BJ (cell line): Measurements from ENCODE around the gene SECISBP2L. TPM values are rescaled to one million over a fixed set of nuclear protein-coding genes. Genes with fewer than 3 reads are reported as not detected.

Experiments
- CTCF ChIA-PET: fragments of 350-600 bp; formaldehyde crosslinking; extraction: SDS; loops from one replicate; lab custom pipeline; 2021; ENCODE audit warnings: antibody characterized with exemption, inconsistent platforms; lab: Yijun Ruan, JAX
- POLR2A ChIA-PET: fragments of 300-600 bp; sonication (Branson Sonifier 250); formaldehyde crosslinking; extraction: SDS; loops from one replicate; lab custom pipeline; 2021; ENCODE audit warnings: antibody characterized with exemption; lab: Charles Lee
- DNase-seq: peaks from one replicate; pipeline ENCODE4 v3.0.0-alpha.2; 2011; ENCODE audit warnings: low read depth
- H3K27me3 ChIP-seq: 2 replicates; pipeline ENCODE4 v1.6.0; 2011; ENCODE audit warnings: low read length; ENCODE audit not compliant: control insufficient read depth, insufficient read depth
- H3K36me3 ChIP-seq: 2 replicates; pipeline ENCODE4 v1.5.1; 2011; ENCODE audit warnings: low read length; ENCODE audit not compliant: control insufficient read depth, insufficient read depth
- H3K4me3 ChIP-seq: 2 replicates; pipeline ENCODE4 v1.5.1; 2011; ENCODE audit warnings: low read depth, mild to moderate bottlenecking, control low read depth, low read length
- CTCF ChIP-seq: IDR thresholded peaks from 2 replicates; pipeline ENCODE4 v1.5.1; 2011; ENCODE audit warnings: low read depth, mild to moderate bottlenecking, control low read depth, inconsistent platforms, low read length, moderate library complexity; ENCODE audit not compliant: insufficient read depth
- polyA plus RNA-seq: library from polyadenylated mRNA; depleted of rRNA; stranded (reverse); fragments of >200 nt; gene quantifications from 2 replicates; pipeline ENCODE4 v1.2.3, GENCODE V29; 2011

The SECISBP2L gene
- polyA plus RNA-seq, 1 experiment: 23.8 TPM

- TF ChIP-seq CTCF: no peak
- H3K27me3 ChIP-seq: no peaks in the 10 kb centered on the region
- no peak for DNase-seq
- H3K4me3 ChIP-seq: no peak overlapping the region
- no peaks in the 10 kb centered on the region; the same call in 1 of the 2 replicates for H3K36me3 ChIP-seq
- ChIA-PET POLR2A (interaction anchor here (0.6 kb wide), 1 partner anchor 10 kb away, joined by 4 read pairs; no protein-coding TSS in a partner anchor), CTCF (interaction anchor here (0.9 to 3.8 kb wide), 4 partner anchors 8 to 161 kb away, joined by 3 to 21 read pairs (median 3); no protein-coding TSS in a partner anchor)
Measured at GRCh38 chr15:48984021-48984710, 62.1 kb downstream of the SECISBP2L start.

DNA sequence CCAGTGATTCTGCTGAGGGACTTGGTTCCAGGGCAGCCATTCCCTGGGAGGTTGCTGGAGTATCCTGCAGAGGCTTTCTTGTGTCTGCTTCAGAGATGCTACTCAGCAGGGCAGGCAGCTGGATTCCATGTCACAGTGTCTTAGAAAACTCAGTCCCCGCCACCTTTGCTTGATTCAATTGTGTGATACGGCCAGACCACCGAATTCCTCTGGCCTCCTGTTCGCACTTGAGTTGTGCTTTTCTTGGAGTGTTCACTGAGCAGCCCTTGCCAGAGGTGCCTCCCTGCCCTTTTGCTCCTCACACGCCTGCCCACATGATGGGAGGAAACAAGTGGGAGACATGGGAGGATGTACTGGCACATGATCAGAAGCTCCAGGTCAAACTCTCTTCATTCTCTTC lies 62.9 kb downstream of the SECISBP2L start:
- TF ChIP-seq CTCF: no peak
- Histone ChIP-seq H3K36me3 (no peaks in the 10 kb centered on the region; the same call in 1 of the 2 replicates), H3K27me3 (no peaks in the 10 kb centered on the region), H3K4me3 (no peak overlapping the region)
- ChIA-PET CTCF (interaction anchor here (0.9 kb wide), 2 partner anchors 10 to 15 kb away, joined by 3 read pairs; no protein-coding TSS in a partner anchor), POLR2A (no interaction called here)
- no peak for DNase-seq

- no peak for TF ChIP-seq CTCF
- ChIA-PET CTCF (interaction anchor here (1.1 kb wide), 1 partner anchor 11 kb away, joined by 3 read pairs; no protein-coding TSS in a partner anchor), POLR2A (interaction anchor here (0.6 kb wide), 1 partner anchor 564 kb away, joined by 6 read pairs; no protein-coding TSS in a partner anchor)
- Histone ChIP-seq H3K4me3 (no peak overlapping the region), H3K27me3 (no peaks in the 10 kb centered on the region), H3K36me3 (no peaks in the 10 kb centered on the region)
- DNase-seq: no peak
Measured at GRCh38 chr15:48981941-48982340, 64.3 kb downstream of the SECISBP2L start.

DNA sequence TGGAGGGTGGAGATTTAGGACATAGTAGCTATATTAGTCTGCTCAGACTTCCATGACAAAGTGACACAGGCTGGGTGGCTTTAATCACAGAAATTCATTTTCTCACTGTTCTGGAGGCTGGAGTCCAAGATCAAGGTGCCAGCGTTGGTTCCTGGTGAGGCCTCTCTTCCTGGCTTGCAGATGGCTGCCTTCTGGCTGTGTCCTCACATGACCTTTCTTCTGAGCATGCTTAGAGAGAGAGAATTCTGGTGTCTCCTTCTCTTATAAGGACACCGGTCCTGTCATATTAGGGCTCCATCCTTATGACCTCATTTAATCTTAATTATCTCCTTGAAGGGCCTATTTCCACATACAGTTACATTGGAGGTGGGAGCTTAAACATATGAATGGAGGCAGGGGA lies 67.6 kb downstream of the SECISBP2L start:
- no peak for TF ChIP-seq CTCF
- Histone ChIP-seq H3K4me3 (no peak overlapping the region), H3K36me3 (no peaks in the 10 kb centered on the region), H3K27me3 (no peaks in the 10 kb centered on the region; the same call in 1 of the 2 replicates)
- POLR2A ChIA-PET: no interaction called here
- DNase-seq: no peak
- CTCF ChIA-PET: interaction anchor here (1.6 kb wide), 1 partner anchor 14 kb away, joined by 4 read pairs; no protein-coding TSS in a partner anchor

DNA sequence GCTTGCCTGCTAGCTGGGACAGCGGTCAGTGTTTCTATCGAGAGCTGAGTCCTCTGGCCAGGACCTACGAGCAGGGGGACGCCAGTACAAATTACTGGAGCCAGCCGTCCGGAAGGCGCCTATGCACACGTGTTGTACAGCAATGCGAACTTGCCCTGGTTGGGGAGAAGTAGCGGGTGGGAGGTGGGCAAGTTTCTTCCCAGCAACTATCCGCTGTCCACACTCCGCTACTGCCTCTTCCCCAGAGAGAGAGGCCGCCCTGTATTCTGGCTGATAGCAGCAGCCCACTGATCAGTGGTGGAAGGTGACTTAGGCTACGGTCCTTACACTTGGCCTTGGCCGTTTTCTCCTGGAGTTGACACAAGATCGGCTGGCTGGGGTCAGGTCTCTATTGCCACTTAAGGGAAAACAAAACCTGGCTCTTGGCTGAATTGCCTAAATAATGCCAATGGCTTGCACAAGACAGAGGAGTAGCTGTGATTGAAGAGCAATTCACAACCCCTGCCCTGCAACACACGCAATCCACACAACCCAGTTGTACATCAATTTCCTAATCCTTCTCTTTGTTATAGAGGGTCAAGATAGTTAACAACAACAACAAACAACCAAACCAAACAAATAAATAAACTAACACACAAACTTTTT lies 69.7 kb downstream of the SECISBP2L start:
- no peak for TF ChIP-seq CTCF
- CTCF ChIA-PET: interaction anchor here (0.6 to 4.0 kb wide), 18 partner anchors 9 to 1040 kb away, joined by 3 to 48 read pairs (median 4); partner anchors contain the start of gene SHC4
- DNase-seq: no peak
- Histone ChIP-seq H3K27me3 (no peaks in the 10 kb centered on the region; the same call in 1 of the 2 replicates), H3K36me3 (no peaks in the 10 kb centered on the region), H3K4me3 (no peak overlapping the region)
- POLR2A ChIA-PET: no interaction called here
